OCI-M2 (cell line): ENCODE data around the gene DMKN.
"Not testable (repeated sequence)": the region's sequence is repeated elsewhere in the genome, so short reads cannot be mapped to it uniquely, and the experiment has no call there.

Source experiments
- DNase-seq: peaks from one replicate; lab custom pipeline; 2025; ENCODE audit not compliant: unreplicated experiment; lab: John Stamatoyannopoulos, UW

DMKN gene

GRCh38 chr19:35500611-35501010 is 12.8 kb downstream of the DMKN start:
- no peak for DNase-seq

- no peak for DNase-seq
Observed at GRCh38 chr19:35498984-35499527, 14.4 kb downstream of the DMKN start.

- no peak for DNase-seq
Observed at GRCh38 chr19:35498220-35498619, 15.2 kb downstream of the DMKN start.

DNA sequence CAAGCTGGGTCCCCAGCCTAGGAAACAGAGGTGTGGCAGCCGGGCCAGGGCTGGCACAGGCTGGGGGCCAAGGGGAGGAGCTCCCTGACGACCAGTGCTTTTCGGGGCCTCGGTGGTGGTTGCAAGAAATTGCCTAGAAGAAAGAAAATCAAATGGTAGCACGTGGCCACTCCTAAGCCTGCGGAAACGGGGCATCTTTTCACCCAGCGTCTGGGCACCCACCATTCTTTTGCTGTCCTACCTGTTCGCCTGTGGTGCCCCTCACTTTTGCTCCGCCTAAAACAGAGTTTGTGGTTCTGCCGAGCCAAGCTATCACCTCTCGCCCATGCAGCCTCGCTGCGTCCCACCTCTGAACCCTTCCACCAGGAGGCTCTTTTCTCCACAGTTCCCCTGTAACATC is 16.0 kb downstream of the DMKN start:
- DNase-seq, result no peak

DNA sequence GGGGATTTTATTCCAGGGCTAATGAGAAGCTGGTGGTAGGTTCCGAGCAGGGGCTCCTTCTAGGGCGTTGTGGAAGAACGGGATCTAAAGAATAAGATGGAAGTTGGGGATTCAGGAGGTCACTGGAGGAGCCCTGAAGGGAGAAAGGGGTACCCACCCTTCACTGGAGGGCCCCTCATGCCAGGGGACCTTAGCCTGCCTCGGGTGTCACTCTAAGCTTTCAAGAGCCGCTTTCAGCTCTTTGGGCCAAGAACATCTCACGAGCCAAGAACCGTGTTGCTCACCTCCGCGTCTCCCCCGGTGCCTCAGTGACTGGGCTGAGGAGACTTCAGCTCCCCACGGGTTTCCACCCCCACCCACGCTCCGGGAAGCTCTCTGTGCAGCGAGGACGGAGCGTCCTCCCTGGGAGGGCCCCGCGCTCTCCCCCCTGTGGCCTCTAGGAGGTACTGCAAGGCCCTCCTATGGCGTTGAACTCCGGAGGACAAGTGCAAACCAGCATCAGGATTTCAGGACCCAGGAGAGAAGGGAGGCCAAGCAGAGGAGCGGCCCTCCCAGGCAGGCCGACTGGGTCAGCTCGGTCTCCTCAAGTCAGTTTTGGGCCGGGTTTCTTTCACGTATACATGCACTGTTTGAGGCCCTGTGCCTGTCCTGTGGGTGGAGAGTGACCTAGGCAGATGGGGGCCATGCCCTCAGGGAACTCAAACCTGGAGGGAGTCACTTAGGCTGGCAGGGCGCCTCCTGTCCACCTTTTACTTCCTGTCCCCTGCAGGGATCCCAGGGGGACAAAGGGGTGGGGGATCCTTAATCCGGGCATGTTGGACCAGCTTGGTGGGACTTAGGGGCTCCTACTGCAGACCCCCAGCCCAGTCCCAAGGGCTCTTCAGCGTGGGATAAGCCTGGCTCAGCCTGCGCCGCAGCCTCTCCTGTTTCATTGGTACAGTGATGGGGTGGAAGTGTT is 18.1 kb downstream of the DMKN start:
- peak; percentile 50 for DNase-seq

DNA sequence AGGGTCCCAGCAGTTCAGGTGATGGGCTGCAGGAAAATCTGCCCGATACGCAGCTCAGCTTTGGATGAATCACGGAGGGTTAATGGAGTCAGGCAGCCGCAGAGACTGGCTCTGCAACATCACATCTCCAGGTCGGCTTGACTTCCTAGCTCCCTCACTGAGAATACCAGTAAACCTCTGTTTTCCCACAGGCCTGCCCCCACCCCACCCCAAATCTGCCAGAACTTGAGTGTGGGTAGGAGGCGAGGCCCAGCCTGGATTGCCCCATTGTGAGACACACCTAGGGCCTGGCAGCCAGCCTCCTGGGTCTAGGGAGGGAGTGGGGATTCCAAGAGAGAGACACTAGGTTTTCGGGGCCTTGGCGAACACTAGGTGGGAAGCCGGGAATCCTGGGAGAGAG is 19.5 kb downstream of the DMKN start:
- no peak for DNase-seq

- no peak for DNase-seq
Observed at GRCh38 chr19:35491836-35492360, 21.6 kb downstream of the DMKN start.

GRCh38 chr19:35490364-35490763 is 23.1 kb downstream of the DMKN start, which contains the start of gene KRTDAP:
Gene KRTDAP (minus strand): TSS chr19:35490464. CDS start chr19:35490442, 22 bp downstream.
- DNase-seq, result no peak

DNA sequence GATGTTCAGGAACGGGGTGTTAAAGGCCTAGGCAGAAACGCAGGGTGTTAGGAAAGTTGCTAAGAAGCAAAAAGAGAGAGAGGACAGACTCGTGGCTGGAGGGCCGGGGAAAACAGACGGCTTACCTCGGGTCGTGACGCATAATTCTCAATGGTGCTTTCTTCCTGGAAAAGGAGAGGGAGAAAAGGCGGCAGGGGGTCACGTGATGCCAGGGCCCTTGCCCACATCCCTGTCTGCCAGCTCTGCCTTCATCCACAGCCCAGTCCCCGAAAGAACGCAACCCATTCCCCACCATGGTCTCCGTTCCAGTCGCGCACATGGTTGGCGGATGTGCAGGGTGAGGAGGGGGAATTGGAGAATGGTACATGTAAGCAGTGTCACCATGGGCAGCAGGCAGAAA is 24.8 kb downstream of the DMKN start:
- no peak for DNase-seq

GRCh38 chr19:35487656-35488182 is 25.7 kb downstream of the DMKN start:
- DNase-seq, result no peak

DNA sequence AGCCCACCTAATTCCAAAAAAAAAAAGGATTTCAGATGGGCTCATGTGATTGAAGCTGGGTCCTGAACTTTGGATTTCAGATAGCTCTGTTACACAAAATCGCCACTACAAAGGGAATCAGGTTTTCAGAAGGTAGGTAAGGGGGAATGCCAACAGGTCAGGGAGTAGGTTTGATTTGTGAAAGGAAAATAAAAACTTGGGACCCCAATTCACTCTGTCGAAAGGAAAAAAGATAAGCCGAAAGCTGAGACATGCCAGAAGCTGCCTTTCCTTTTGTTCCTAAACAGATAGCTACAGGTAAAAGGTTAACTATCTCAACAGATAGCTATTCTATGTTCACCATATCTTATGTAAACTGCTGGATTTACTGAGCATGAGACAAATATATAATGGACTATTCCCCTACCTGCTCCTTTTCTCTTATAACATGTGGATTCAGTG is 27.2 kb downstream of the DMKN start:
- DNase-seq, result no peak

- no peak for DNase-seq
Observed at GRCh38 chr19:35484252-35485036, 29.0 kb downstream of the DMKN start.

DNA sequence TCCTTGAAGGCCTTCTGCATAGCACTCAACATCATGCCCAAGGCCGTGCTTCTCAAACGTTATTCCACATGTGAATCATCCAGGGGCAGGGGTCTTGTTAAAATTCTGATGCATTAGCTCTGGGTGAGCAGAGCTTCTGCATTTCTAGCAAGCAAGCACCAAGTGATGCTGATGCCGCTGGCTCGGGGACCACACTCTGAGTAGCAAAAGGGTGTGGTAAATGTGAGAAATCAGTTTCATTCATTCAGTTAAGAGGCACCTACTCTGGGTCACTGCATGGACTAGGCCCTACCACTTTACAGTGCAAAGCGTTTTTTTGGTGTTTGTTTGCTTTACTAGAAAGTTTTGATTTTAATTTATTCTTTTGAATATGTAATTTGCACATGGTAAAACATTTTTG is 30.4 kb downstream of the DMKN start:
- no peak for DNase-seq

DNA sequence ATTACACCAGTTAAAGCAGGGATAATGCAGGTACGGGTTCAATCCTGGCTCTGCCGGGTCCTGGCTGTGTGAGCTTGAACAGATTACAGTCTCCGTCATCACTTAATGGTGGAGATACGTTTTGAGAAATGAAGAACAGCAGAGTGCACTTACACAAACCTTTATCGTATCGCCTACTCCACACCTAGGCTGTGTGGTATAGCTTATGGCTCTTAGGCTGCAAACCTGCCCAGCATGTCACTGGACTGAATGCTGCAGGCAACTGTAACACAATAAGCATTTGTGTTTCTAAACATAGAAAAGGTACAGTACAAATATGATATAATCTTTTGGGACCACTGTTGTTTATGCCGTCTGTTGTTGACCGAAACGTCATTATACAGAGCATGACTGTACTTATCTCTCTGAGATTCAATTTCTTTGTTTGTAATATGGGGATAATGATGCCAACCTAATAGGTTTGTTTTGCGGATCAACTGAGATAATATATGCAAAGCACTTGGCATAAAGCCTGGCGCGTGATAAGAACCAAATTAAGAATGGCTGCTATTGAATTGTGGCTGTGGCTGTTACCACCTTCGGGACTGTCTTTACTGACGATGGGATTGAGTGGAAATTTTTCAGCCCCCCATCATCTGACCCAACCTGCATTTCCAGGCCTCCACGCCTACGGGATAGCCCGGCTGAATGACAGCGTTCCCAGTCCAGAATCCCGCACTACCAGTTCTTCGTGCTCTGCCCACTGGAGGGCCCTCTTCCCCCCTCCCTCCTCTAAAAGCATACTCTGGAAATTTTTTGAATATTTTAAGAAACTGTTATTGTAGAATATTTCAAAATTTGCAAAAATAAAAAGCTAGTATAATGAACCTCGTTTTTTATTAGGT is 34.4 kb downstream of the DMKN start:
- DNase-seq, result no peak

DNA sequence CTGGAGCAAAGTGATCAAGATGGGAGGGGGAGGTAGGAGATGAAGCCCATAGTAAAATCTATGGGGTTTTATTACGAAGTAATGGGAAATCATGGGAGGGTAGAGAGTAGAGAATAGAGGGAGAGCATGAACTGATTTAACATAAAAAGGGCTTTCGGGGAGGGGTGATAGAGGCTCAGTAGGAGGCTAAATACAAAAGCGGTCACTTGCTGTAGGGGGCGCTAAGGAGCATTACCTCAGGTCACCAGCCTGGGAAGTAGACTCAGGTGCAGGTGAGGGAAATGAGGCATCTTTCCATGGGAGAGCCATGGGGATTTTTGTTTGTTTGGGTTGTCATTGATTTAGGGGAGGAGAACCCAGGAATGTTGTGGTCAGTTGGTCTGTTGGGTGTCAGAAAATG is 37.3 kb downstream of the DMKN start:
- no peak for DNase-seq

DNA sequence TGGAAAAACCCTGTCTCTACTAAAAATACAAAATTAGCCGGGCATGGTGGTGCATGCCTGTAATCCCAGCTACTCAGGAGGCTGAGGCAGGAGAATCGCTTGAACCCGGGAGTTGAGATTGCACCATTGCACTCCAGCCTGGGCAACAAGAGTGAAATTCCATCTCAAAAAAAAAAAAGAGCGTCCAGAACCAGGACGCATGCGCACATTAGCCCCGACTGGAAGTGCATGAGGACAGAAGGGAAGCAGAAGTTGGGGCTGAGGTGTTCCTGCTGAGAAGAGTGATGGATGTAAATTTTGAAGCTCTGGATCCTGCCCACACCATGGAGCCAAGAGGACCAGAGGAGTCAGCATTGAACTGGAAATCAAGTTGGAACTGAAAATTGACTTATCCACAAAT is 38.9 kb downstream of the DMKN start:
- not testable (repeated sequence) for DNase-seq

GRCh38 chr19:35474104-35474503 is 39.3 kb downstream of the DMKN start:
- no peak for DNase-seq

- DNase-seq, result no peak
Observed at GRCh38 chr19:35471946-35472345, 41.5 kb downstream of the DMKN start.

DNA sequence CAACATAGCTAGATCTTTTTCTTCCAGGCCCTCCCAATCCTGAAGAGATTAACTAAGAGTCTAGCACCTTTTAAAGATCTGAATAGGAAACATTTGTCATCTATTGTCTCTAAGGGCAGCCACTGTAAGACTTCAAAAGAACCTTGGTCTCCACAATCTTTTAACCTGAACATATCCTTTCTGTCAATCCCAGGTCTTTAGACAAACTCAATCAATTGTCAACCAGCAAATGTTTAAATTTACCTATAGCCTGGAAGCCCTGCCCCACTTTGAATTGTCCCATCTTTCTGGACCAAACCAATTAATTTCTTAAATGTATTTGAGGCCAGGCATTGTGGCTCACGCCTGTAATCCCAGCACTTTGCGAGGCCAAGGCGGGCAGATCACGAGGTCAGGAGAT is 42.4 kb downstream of the DMKN start:
- DNase-seq, result not testable (repeated sequence)

DNA sequence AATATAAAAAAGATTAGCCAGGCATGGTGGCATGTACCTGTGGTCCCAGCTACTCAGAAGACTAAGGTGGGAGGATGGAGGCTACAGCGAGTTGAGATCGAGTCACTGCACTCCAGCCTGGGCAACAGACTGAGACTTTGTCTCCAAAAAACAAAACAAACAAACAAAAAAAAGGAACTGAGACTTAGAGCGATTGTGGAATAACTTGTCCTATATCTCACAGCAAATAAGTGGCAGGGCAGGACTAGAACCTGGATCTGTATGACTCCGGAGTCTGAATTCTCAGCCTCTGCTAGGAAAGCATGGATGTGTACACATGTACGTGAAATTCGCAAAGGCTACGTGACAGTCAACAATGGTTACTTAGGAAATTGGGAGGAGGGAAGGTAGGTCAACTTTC is 43.3 kb downstream of the DMKN start:
- DNase-seq, result no peak
